Fibroblast of lung (primary cell): ENCODE measurements around the gene HNRNPL. TPM values are rescaled to one million over a fixed set of nuclear protein-coding genes. Genes with fewer than 3 reads are reported as not detected.

Source experiments
- DNase-seq, 2 donors: peaks; one replicate each; pipeline versions ENCODE4 v3.0.0 to v3.0.0-alpha.2; 2010; ENCODE audit warnings: low read depth in 2 of 2
- H2AFZ ChIP-seq: 2 replicates; pipeline ENCODE4 v1.5.1; 2012; ENCODE audit warnings: low read length, control low read depth, inconsistent platforms
- H3K27ac ChIP-seq: 2 replicates; pipeline ENCODE4 v1.5.1; 2011; ENCODE audit warnings: low read length, control low read depth; ENCODE audit not compliant: insufficient read depth
- H3K27me3 ChIP-seq: 2 replicates; pipeline ENCODE4 v1.5.1; 2011; ENCODE audit warnings: mild to moderate bottlenecking, low read length; ENCODE audit not compliant: control insufficient read depth, insufficient read depth
- H3K36me3 ChIP-seq: 2 replicates; pipeline ENCODE4 v1.5.1; 2011; ENCODE audit warnings: low read length; ENCODE audit not compliant: control insufficient read depth, insufficient read depth
- H3K4me1 ChIP-seq: 2 replicates; pipeline ENCODE4 v1.5.1; 2011; ENCODE audit warnings: low read length; ENCODE audit not compliant: control insufficient read depth, insufficient read depth; ENCODE audit errors: extremely low read depth
- H3K4me2 ChIP-seq: 2 replicates; pipeline ENCODE4 v1.5.1; 2011; ENCODE audit warnings: low read length, control low read depth; ENCODE audit not compliant: insufficient read depth; ENCODE audit errors: extremely low read depth
- H3K4me3 ChIP-seq, 4 experiments: fragments of 200-600 bp in 1 of 4; sonication (generic) in 1 of 4; replicated peaks in 1 of 4; 2 replicates each; pipeline ENCODE4 v1.5.1; 2011 to 2016; ENCODE audit warnings: low read length in 4 of 4, low read depth in 3 of 4, mild to moderate bottlenecking in 3 of 4, control low read depth in 2 of 4, inconsistent platforms in 1 of 4, mixed read lengths in 1 of 4; ENCODE audit not compliant: insufficient read depth in 1 of 4; ENCODE audit errors: control extremely low read depth in 1 of 4
- H3K79me2 ChIP-seq: 2 replicates; pipeline ENCODE4 v1.5.1; 2012; ENCODE audit warnings: mild to moderate bottlenecking, low read length, inconsistent platforms; ENCODE audit not compliant: control insufficient read depth, insufficient read depth
- H3K9ac ChIP-seq: 2 replicates; pipeline ENCODE4 v1.5.1; 2011; ENCODE audit warnings: mild to moderate bottlenecking, low read length, control low read depth; ENCODE audit not compliant: insufficient read depth
- H3K9me3 ChIP-seq: 2 replicates; pipeline ENCODE4 v1.5.1; 2012; ENCODE audit warnings: low read depth, low read length; ENCODE audit not compliant: control insufficient read depth, insufficient read depth
- H4K20me1 ChIP-seq: 2 replicates; pipeline ENCODE4 v1.5.1; 2011; ENCODE audit warnings: low read length; ENCODE audit not compliant: control insufficient read depth, insufficient read depth; ENCODE audit errors: extremely low read depth
- EZH2 ChIP-seq: IDR thresholded peaks from 2 replicates; pipeline ENCODE4 v1.5.1; 2012; ENCODE audit warnings: low read length, control low read depth, mild to moderate bottlenecking; ENCODE audit errors: missing control alignments
- polyA plus RNA-seq, 2 donors: library from polyadenylated mRNA; depleted of rRNA in 1 of 2; stranded (reverse) in 1 of 2; unstranded in 1 of 2; fragments of >200 nt; gene quantifications; 2 replicates each; pipeline ENCODE4 v1.2.1, GENCODE V29; 2011 to 2012; ENCODE audit warnings: missing spikeins in 1 of 2
- total RNA-seq: library from RNA; depleted of rRNA; stranded (reverse); fragments of >200 nt; gene quantifications from 2 replicates; pipeline ENCODE4 v1.2.1, GENCODE V29; 2014
- TF ChIP-seq, protein P1 (sequence below), 2 donors: IDR thresholded peaks in 1 of 2; conservative IDR thresholded peaks in 1 of 2; 1 replicate in 1 of 2; 2 replicates in 1 of 2; pipeline ENCODE4 v1.5.1; 2011 to 2012; ENCODE audit warnings: low read length in 2 of 2, control low read depth in 1 of 2, inconsistent platforms in 1 of 2, low read depth in 1 of 2, mild to moderate bottlenecking in 1 of 2

Gene HNRNPL
- total and polyA plus RNA-seq, 2 donors (not counting 1 experiment from before 2014, with no cell fraction given): 184 to 189 TPM

DNA sequence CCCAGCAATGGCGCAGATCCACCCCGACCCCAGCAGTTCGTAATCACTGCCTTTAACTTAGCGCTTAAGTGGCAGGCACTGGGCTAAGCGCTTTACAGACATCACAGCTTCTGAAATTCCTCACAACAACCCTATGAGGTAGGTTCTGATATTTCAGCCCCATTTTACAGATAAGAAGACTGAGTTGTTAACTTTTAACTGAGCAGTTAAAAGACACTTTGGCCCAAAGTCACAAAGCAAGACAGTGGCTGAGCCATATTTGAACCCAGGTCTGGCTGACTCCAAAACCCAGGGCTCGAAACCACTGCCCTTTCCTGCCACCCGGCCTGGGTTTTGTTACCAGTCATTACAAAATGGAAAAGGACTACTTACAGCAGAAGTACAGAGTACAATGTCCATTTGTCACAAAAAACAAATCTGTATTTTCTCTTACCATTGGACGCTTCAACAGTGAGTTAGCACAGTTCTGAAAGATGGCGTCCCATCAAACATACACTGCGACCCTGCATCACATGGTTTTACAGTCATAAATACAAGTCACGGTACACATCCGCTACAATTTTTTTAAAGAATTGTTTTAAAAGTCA is 8.5 kb downstream of the HNRNPL start:
- Histone ChIP-seq H3K79me2 (peaks cover 53% of the 10 kb centered on the region), H3K9ac (no peak overlapping the region), H3K4me2 (no peak overlapping the region), H3K4me1 (peaks cover 4% of the 10 kb centered on the region), H3K4me3 (no peak overlapping the region), H3K36me3 (peaks cover 63% of the 10 kb centered on the region), H2AFZ (no peak overlapping the region), H3K27ac (no peak overlapping the region), H3K9me3 (no peaks in the 10 kb centered on the region), H4K20me1 (no peaks in the 10 kb centered on the region), H3K27me3 (no peaks in the 10 kb centered on the region)
- TF ChIP-seq, protein P1, sequence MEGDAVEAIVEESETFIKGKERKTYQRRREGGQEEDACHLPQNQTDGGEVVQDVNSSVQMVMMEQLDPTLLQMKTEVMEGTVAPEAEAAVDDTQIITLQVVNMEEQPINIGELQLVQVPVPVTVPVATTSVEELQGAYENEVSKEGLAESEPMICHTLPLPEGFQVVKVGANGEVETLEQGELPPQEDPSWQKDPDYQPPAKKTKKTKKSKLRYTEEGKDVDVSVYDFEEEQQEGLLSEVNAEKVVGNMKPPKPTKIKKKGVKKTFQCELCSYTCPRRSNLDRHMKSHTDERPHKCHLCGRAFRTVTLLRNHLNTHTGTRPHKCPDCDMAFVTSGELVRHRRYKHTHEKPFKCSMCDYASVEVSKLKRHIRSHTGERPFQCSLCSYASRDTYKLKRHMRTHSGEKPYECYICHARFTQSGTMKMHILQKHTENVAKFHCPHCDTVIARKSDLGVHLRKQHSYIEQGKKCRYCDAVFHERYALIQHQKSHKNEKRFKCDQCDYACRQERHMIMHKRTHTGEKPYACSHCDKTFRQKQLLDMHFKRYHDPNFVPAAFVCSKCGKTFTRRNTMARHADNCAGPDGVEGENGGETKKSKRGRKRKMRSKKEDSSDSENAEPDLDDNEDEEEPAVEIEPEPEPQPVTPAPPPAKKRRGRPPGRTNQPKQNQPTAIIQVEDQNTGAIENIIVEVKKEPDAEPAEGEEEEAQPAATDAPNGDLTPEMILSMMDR (conservative IDR thresholded peaks at IDR 0.05 in 1 of 2, IDR thresholded peaks at IDR 0.05 in 1 of 2; ENCODE audit: low read depth in 1 of 2, low read length in 2 of 2): no peak
- TF ChIP-seq EZH2: no peak
- no peak for DNase-seq

DNA sequence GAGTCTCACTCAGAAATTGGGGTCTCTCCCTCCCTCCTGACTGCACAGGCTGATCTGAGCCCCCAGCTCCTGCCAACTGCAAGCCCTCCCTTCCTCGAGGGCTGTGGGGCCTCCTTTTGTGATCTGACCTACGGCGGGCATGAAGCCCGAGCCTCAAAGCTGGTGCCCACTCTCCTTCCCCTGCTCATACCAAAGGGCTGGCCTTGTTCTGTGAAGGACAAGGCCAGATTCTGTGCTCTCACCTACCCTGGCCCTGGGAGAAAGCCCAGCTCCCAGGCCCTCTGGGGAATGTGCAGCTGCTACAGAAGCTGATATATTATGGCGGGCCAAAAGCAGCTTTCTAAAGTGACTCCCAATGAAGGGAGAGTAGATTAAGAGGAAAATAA is 9.2 kb downstream of the HNRNPL start:
- peaks cover 10% of the 10 kb centered on the region for H3K4me1 ChIP-seq
- TF ChIP-seq, protein P1 (conservative IDR thresholded peaks at IDR 0.05 in 1 of 2, IDR thresholded peaks at IDR 0.05 in 1 of 2; ENCODE audit: low read depth in 1 of 2, low read length in 2 of 2): no peak
- TF ChIP-seq EZH2: no peak
- no peaks in the 10 kb centered on the region for H3K27me3 ChIP-seq
- H3K36me3 ChIP-seq: peaks cover 60% of the 10 kb centered on the region
- H4K20me1 ChIP-seq: no peaks in the 10 kb centered on the region
- no peak overlapping the region for H2AFZ ChIP-seq
- no peak overlapping the region for H3K27ac ChIP-seq
- H3K9me3 ChIP-seq: no peaks in the 10 kb centered on the region
- peaks cover 46% of the 10 kb centered on the region for H3K79me2 ChIP-seq
- H3K4me2 ChIP-seq: no peak overlapping the region
- H3K4me3 ChIP-seq: no peak overlapping the region
- no peak for DNase-seq
- H3K9ac ChIP-seq: no peak overlapping the region

DNA sequence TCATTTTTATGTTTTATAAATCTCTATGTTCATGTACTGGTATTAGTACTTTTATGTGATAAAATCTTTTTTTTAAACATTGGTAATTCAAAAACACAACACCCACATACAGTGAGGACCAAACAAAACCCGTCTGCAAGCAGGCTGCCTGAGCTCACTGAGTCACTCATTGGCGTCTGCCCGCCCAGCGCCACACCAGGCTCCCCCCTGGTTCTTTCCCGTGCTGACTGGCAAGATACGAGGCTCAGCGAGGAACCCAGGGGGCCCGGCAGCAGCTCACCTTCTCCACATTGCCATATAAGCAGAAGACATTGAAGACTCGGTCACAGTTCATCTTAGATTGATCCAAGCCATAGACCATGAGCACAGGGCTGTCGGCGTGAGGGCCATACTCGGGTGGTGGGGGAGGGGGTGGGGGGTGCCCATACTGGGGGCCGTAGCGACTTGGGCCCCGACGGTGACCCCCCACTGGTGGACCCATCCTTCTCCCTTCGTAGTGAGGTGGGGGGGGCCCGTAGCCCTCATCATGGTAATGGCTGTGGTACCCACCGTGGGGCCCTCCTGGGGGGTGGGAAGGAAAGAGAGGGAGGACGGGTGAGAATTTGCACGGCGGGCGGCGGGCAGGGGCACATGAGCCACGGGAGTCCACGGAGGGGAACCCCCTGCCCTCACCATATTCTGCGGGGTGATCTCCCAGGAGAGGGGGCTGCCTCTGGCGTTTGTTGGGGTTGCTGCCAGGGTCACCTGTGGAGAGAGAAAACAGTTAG is 9.8 kb downstream of the HNRNPL start:
- Histone ChIP-seq H3K4me1 (peaks cover 11% of the 10 kb centered on the region), H3K4me3 (no peak overlapping the region), H3K27ac (no peak overlapping the region), H3K36me3 (peaks cover 59% of the 10 kb centered on the region), H2AFZ (no peak overlapping the region), H3K9ac (no peak overlapping the region), H4K20me1 (no peaks in the 10 kb centered on the region), H3K27me3 (no peaks in the 10 kb centered on the region), H3K9me3 (no peaks in the 10 kb centered on the region), H3K79me2 (peaks cover 42% of the 10 kb centered on the region), H3K4me2 (no peak overlapping the region)
- TF ChIP-seq, protein P1 (conservative IDR thresholded peaks at IDR 0.05 in 1 of 2, IDR thresholded peaks at IDR 0.05 in 1 of 2; ENCODE audit: low read depth in 1 of 2, low read length in 2 of 2): no peak
- TF ChIP-seq EZH2: no peak
- DNase-seq: peak in 1 of 2 donors; percentile 37
